HEK293 (cell line): Measurements from ENCODE around the gene COL24A1.

ENCODE experiments used
- MYNN ChIP-seq: fragments of 450-650 bp; formaldehyde crosslinking; IDR thresholded peaks from 2 replicates; pipeline ENCODE4 v1.5.1; 2016; ENCODE audit warnings: missing biosample characterization, missing genetic modification characterization, borderline replicate concordance
- PRDM1 ChIP-seq: fragments of 450-650 bp; formaldehyde crosslinking; IDR thresholded peaks from 2 replicates; pipeline ENCODE4; 2016; ENCODE audit warnings: missing biosample characterization, missing genetic modification characterization
- ZBTB20 ChIP-seq: fragments of 450-650 bp; formaldehyde crosslinking; IDR thresholded peaks from 2 replicates; pipeline ENCODE4 v1.5.1; 2016; ENCODE audit warnings: missing biosample characterization, missing genetic modification characterization
- ZBTB8A ChIP-seq: fragments of 450-650 bp; formaldehyde crosslinking; IDR thresholded peaks from 2 replicates; pipeline ENCODE4 v1.5.1; 2016; ENCODE audit warnings: missing biosample characterization, missing genetic modification characterization
- ZNF175 ChIP-seq: fragments of 450-650 bp; formaldehyde crosslinking; IDR thresholded peaks from 2 replicates; pipeline ENCODE4 v1.5.1; 2016; ENCODE audit warnings: missing biosample characterization, missing genetic modification characterization
- ZNF239 ChIP-seq: fragments of 450-650 bp; formaldehyde crosslinking; IDR thresholded peaks from 2 replicates; pipeline ENCODE4 v1.5.1; 2016; ENCODE audit warnings: missing biosample characterization, missing genetic modification characterization
- ZNF621 ChIP-seq: fragments of 450-650 bp; formaldehyde crosslinking; IDR thresholded peaks from 2 replicates; pipeline ENCODE4 v1.5.1; 2017; ENCODE audit warnings: missing biosample characterization, missing genetic modification characterization
- TF ChIP-seq, protein P1 (sequence below): fragments of 450-650 bp; formaldehyde crosslinking; IDR thresholded peaks from 2 replicates; pipeline ENCODE4 v1.5.1; 2016; ENCODE audit warnings: missing biosample characterization, missing genetic modification characterization
- TF ChIP-seq, protein P2 (sequence below): fragments of 450-650 bp; formaldehyde crosslinking; IDR thresholded peaks from 2 replicates; pipeline ENCODE4 v1.5.1; 2016; ENCODE audit warnings: missing biosample characterization, missing genetic modification characterization, low read depth

DNA sequence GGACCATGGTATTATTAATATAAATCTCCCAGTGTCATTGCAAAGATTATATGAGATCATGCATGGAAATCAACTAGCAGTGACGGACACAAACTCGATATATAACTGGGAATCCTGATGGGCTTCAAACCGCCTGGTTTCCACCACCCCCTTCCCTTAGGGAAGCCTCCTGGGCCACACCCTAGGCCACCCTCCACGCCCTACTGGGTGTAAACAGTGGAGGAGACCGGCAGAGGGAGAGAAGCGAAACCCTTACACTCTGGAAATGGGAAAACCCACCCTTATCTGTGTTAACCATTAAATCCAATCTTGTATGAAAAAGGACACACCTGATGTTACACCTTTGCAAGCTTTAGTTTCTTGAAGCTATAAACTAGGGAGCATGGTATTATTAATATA, 447.7 kb downstream of the COL24A1 start:
- TF ChIP-seq, protein P1, sequence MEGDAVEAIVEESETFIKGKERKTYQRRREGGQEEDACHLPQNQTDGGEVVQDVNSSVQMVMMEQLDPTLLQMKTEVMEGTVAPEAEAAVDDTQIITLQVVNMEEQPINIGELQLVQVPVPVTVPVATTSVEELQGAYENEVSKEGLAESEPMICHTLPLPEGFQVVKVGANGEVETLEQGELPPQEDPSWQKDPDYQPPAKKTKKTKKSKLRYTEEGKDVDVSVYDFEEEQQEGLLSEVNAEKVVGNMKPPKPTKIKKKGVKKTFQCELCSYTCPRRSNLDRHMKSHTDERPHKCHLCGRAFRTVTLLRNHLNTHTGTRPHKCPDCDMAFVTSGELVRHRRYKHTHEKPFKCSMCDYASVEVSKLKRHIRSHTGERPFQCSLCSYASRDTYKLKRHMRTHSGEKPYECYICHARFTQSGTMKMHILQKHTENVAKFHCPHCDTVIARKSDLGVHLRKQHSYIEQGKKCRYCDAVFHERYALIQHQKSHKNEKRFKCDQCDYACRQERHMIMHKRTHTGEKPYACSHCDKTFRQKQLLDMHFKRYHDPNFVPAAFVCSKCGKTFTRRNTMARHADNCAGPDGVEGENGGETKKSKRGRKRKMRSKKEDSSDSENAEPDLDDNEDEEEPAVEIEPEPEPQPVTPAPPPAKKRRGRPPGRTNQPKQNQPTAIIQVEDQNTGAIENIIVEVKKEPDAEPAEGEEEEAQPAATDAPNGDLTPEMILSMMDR (tag by site-specific recombination) = no peak
- no peak for TF ChIP-seq PRDM1 (tag by site-specific recombination)
- TF ChIP-seq ZNF239 (tag by site-specific recombination) = no peak
- no peak for TF ChIP-seq ZBTB8A (tag by site-specific recombination)
- no peak for TF ChIP-seq ZNF621 (tag by site-specific recombination)
- TF ChIP-seq, protein P2, sequence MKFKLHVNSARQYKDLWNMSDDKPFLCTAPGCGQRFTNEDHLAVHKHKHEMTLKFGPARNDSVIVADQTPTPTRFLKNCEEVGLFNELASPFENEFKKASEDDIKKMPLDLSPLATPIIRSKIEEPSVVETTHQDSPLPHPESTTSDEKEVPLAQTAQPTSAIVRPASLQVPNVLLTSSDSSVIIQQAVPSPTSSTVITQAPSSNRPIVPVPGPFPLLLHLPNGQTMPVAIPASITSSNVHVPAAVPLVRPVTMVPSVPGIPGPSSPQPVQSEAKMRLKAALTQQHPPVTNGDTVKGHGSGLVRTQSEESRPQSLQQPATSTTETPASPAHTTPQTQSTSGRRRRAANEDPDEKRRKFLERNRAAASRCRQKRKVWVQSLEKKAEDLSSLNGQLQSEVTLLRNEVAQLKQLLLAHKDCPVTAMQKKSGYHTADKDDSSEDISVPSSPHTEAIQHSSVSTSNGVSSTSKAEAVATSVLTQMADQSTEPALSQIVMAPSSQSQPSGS (tag by site-specific recombination) = no peak
- TF ChIP-seq MYNN (tag by site-specific recombination) = no peak
- no peak for TF ChIP-seq ZBTB20 (tag by site-specific recombination)
- TF ChIP-seq ZNF175 = no peak
